Effector memory CD4-positive, alpha-beta T cell (primary cell): ENCODE measurements around the gene SCN2B.

ENCODE experiments used
- DNase-seq, 3 donors: peaks; one replicate each; pipeline ENCODE4 v3.0.0-alpha.2; 2020
- H3K27ac ChIP-seq: 2 replicates; pipeline ENCODE4 v1.7.0; 2013; ENCODE audit warnings: mild to moderate bottlenecking, low read length, moderate library complexity; ENCODE audit not compliant: insufficient read depth, poor library complexity, severe bottlenecking
- H3K27me3 ChIP-seq: replicated peaks from 2 replicates; pipeline ENCODE4 v1.7.0; 2013; ENCODE audit warnings: mild to moderate bottlenecking, low read length; ENCODE audit not compliant: insufficient read depth, control insufficient read depth, poor library complexity, severe bottlenecking
- H3K36me3 ChIP-seq: 2 replicates; pipeline ENCODE4 v1.7.0; 2013; ENCODE audit warnings: mild to moderate bottlenecking, low read length, moderate library complexity; ENCODE audit not compliant: control insufficient read depth, insufficient read depth
- H3K4me1 ChIP-seq: 2 replicates; pipeline ENCODE4 v1.7.0; 2013; ENCODE audit warnings: low read length, mild to moderate bottlenecking; ENCODE audit not compliant: control insufficient read depth, insufficient read depth, poor library complexity, severe bottlenecking
- H3K4me3 ChIP-seq: 2 replicates; pipeline ENCODE4 v1.7.0; 2013; ENCODE audit warnings: low read length, low read depth, mild to moderate bottlenecking; ENCODE audit not compliant: insufficient read depth, poor library complexity, severe bottlenecking
- H3K9me3 ChIP-seq: 2 replicates; pipeline ENCODE4 v1.7.0; 2013; ENCODE audit warnings: mild to moderate bottlenecking, low read length, moderate library complexity; ENCODE audit not compliant: control insufficient read depth

Gene SCN2B

DNA sequence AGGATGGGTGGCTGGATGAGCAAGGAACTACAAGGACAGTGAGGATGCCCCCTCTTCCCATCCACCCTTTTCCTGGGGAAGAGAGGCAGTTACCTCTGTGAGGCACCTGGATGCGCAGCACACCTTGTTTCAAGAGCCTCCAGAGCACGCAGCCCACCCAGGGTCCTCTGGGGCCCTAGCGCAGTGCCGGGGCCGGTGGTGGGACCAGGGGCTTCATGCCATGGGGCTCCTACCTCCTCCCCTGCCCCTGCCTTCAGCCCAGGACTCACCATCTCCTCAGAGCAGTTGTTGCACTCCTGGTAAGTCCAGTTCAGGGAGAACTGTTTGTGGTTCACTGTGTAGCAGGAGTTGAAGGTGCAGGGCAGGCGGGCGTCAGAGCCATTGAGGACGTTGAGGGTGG lies 8.1 kb downstream of the SCN2B start:
- Histone ChIP-seq H3K4me1 (peaks cover 6% of the 10 kb centered on the region), H3K36me3 (no peaks in the 10 kb centered on the region), H3K4me3 (no peak overlapping the region), H3K9me3 (no peaks in the 10 kb centered on the region), H3K27ac (no peak overlapping the region), H3K27me3 (no peaks in the 10 kb centered on the region)
- DNase-seq, result no peak

DNA sequence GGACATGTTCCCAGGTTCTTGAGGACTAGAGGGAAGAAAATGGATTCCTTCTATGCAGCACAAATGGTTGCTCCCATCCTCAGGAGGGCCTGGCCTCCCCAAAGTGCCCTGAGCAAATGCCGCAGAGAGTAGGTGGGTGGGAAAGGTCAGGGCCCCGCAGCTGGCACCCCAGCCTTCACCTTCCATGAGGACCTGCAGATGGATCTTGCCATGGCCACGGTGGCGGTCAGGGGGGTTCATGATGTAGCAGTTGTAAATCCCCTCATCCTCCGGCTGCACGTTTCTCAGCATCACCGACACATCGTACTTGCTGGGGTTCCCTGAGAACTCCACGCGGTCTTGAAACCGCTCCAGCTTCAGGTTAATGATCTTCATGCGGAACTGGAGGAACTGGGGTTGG lies 8.5 kb downstream of the SCN2B start:
- H3K27me3 ChIP-seq, result no peaks in the 10 kb centered on the region
- no peak overlapping the region for H3K4me3 ChIP-seq
- H3K27ac ChIP-seq, result no peak overlapping the region
- no peaks in the 10 kb centered on the region for H3K36me3 ChIP-seq
- DNase-seq, result no peak
- H3K9me3 ChIP-seq, result no peaks in the 10 kb centered on the region
- peaks cover 6% of the 10 kb centered on the region for H3K4me1 ChIP-seq

DNA sequence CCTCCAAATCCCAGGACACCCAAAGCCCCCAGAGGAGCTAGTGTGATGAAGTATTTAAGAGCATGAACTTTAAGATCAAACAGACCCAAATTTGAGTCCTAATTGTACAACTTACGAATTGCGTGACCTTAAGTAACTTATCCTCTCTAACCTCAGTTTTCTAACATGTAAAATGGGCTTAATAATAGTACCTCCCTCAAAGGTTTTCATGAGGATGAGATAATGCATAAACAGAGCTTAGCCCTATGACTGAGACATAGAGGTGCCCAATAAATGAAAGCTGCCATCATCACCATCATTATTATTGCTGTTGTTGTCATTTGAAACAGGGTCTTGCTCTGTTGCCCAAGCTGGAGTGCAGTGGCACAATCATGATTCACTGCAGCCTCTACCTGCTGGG lies 9.2 kb downstream of the SCN2B start:
- H3K27me3 ChIP-seq, result no peaks in the 10 kb centered on the region
- no peak overlapping the region for H3K4me3 ChIP-seq
- no peaks in the 10 kb centered on the region for H3K36me3 ChIP-seq
- H3K9me3 ChIP-seq, result no peaks in the 10 kb centered on the region
- peaks cover 6% of the 10 kb centered on the region for H3K4me1 ChIP-seq
- DNase-seq, result no peak
- H3K27ac ChIP-seq, result no peak overlapping the region

DNA sequence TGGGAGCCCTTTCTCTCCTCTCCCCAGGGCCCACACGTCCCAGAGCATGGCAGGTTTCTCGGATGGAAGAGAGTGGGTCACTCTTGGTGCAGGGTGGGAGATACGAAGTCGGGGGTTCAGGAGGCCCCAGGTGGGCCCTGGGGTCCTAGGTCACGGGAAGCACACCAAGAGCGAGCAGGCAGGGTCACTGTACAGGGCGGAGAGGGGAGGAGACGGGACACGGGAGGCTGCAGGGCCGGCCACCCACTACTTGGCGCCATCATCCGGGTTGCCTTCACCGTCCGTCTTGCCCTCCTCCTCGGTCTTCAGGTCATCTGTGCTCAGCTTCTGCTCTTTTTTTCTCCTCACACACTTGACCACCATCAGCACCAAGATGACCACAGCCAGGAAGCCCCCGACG lies 9.8 kb downstream of the SCN2B start:
- H3K27ac ChIP-seq, result no peak overlapping the region
- no peaks in the 10 kb centered on the region for H3K36me3 ChIP-seq
- no peaks in the 10 kb centered on the region for H3K27me3 ChIP-seq
- no peak overlapping the region for H3K4me3 ChIP-seq
- peaks cover 4% of the 10 kb centered on the region for H3K4me1 ChIP-seq
- no peak for DNase-seq
- no peaks in the 10 kb centered on the region for H3K9me3 ChIP-seq

DNA sequence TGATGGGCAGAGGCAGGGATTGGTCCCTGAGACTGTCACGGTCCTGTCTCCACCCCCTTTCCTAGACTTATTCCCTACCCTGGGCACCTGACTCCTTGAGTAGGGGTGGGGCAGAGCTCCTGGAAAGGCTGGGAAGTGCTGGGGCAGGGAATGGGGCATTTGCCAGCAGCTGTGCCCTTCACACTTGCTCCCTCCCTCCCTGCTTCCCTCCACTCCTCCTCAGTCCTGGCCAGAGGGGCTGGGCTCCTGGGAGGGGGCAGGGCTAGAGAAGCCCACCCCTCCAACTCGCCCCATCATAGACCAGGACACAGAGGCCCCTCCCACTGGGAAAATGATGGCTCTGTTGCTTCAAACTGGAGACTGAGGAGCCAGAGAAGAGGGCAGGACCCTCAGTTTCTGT lies 11.6 kb downstream of the SCN2B start:
- H3K36me3 ChIP-seq, result no peaks in the 10 kb centered on the region
- no peaks in the 10 kb centered on the region for H3K27me3 ChIP-seq
- H3K27ac ChIP-seq, result no peak overlapping the region
- no peaks in the 10 kb centered on the region for H3K9me3 ChIP-seq
- DNase-seq, result no peak
- no peaks in the 10 kb centered on the region for H3K4me1 ChIP-seq
- H3K4me3 ChIP-seq, result no peak overlapping the region

DNA sequence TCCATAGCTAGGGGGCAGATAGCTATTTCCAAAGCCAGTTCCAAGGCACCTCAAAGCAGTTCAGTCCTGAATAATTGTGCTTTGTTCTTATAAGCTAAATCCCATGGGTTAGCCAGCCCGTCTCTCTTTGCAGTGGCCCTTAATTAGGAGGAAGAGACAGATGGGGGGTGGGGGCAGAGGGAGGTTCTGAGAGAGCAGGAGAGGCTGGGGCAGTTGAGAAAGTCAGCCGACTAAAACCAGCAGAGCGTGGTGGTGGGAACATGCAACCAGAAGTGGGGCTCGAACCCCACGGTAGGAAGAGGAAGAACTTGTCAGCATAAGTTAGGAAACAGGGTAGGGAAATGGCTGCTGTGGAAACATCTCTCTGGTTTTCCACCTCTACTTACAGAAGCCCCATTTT lies 12.9 kb downstream of the SCN2B start:
- Histone ChIP-seq H3K4me1 (no peaks in the 10 kb centered on the region), H3K27ac (no peak overlapping the region), H3K27me3 (no peaks in the 10 kb centered on the region)

DNA sequence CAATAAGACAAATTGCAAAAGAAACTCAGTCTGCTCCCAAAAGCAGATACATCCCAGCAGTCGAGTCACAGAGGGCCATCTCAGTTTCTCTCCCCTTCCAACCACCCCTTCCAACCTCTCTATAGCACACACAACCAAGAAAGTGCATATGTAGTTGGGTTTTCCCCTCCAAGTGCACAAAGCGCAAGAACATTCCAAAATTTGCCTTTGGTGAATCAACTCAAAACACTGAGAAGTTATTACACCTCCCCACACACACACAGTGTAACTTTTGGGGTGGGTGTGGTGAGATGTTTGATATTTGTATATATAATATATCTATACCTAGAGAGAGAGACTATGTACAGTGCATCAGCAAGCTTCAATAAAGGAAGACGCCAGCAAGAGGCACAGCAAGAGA lies 13.6 kb downstream of the SCN2B start:
- Histone ChIP-seq H3K9me3 (no peaks in the 10 kb centered on the region), H3K27me3 (no peaks in the 10 kb centered on the region), H3K4me3 (no peak overlapping the region), H3K36me3 (no peaks in the 10 kb centered on the region), H3K4me1 (no peaks in the 10 kb centered on the region), H3K27ac (no peak overlapping the region)
- no peak for DNase-seq

More for the DNA sequence above, 12.9 kb downstream of the SCN2B start:
- H3K36me3 ChIP-seq, result no peaks in the 10 kb centered on the region
- no peaks in the 10 kb centered on the region for H3K9me3 ChIP-seq
- H3K4me3 ChIP-seq, result no peak overlapping the region
- DNase-seq, result no peak

DNA sequence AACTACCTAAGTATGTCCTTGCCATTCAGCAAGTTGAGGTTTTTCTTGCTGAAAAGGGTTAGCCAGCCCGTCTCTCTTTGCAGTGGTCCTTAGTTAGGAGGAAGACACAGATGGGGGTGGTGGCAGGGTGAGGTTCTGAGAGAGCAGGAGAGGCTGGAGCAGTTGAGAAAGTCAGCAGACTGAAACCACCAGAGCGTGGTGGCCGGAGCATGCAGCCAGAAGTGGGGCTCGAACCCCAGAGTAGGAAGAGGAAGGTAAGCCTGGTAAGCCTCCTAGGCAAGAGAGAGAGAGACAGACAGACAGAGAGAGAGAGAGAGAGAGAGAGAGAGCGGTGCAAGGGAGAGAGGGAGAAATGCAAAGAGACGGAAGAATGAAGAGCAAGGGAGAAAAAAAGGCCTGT lies 14.7 kb downstream of the SCN2B start:
- no peaks in the 10 kb centered on the region for H3K9me3 ChIP-seq
- no peak overlapping the region for H3K4me3 ChIP-seq
- H3K27me3 ChIP-seq, result peaks cover 4% of the 10 kb centered on the region
- no peak overlapping the region for H3K27ac ChIP-seq
- H3K36me3 ChIP-seq, result no peaks in the 10 kb centered on the region
- no peak for DNase-seq
- H3K4me1 ChIP-seq, result no peaks in the 10 kb centered on the region

DNA sequence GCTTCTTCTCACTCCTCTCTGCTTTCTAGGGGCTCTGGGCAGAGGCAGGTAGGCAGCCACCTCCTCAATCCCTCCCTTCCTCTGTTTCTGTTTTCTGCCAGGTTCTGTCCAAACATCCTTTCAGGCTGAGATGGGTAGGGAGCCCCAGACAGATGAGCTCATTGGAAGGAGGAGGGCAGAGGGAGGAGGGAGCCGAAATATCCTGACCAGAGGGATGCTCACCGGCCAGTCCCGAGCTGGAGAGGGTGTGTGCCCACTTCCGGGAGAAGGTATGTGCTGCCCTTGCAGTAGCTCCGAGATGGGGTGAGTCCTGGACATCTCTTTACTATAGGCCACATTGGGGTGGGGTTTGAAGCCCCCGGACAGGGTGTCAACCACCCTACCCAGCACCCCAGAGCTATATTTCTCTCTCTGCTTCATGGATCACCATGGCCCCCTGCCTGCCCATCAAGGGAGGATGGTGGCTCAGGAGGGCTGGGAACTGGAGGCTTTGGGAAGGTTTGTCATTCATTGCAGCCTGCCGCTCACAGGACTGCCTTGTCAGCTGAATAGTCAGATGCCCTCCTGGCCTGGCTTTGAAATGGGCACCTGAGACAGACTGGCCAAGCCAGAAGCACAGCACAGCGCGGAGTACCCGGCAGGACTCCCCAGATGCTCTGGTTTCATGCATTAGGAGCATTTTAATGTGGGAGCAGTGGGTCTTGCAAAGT lies 19.1 kb downstream of the SCN2B start:
- Histone ChIP-seq H3K36me3 (no peaks in the 10 kb centered on the region), H3K27me3 (peaks cover 31% of the 10 kb centered on the region), H3K27ac (no peak overlapping the region), H3K9me3 (no peaks in the 10 kb centered on the region), H3K4me3 (no peak overlapping the region), H3K4me1 (peaks cover 15% of the 10 kb centered on the region)
- no peak for DNase-seq

DNA sequence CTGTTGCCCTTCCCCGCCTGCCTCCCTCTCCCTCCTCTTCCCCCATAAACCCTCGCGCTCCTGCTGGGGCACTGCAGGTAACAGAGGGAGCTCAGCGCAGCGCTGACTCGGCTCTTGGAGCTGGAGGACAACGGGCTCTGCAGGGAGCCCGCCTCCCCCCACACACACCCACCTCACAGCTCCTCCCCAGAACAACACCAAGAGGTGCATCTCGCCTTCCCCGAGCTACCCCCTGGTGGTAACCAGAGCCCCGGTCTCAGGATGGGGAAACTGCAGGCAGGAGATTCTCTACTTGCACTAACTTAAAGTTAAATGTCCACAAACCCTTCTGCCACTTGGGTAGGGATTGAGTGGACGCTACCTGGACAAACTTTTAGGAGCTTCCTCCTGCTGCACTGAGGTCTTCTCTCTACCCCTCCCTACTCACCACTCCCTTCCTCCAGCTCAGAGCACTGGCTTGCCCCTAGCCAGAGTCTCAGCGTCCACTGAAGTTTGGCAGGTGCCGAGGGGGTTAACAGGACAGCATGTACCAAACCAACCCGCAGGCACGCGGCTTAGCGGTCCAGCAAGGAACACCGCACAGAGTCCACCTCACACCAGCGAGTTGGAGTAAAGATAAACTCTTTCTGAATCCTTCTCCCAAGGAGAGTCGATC lies 19.8 kb downstream of the SCN2B start:
- Histone ChIP-seq H3K4me1 (peaks cover 16% of the 10 kb centered on the region), H3K27me3 (peaks cover 38% of the 10 kb centered on the region), H3K9me3 (no peaks in the 10 kb centered on the region), H3K36me3 (no peaks in the 10 kb centered on the region), H3K27ac (no peak overlapping the region), H3K4me3 (no peak overlapping the region)
- DNase-seq, result no peak
